K562 (cell line): ENCODE data around the gene ATAD5. TPM values are rescaled to one million over a fixed set of nuclear protein-coding genes. Genes with fewer than 3 reads are reported as not detected.

Experiments used
- FOSL1 ChIP-seq: fragments of 200-800 bp; sonication (Bioruptor generic); conservative IDR thresholded peaks from 2 replicates; pipeline ENCODE4 v1.6.1; 2016; ENCODE audit warnings: missing genetic modification characterization, missing compliant biosample characterization
- FOXP4 ChIP-seq: sonication (generic); formaldehyde crosslinking; IDR thresholded peaks from 2 replicates; pipeline ENCODE4 v1.8.0; 2022; ENCODE audit warnings: mild to moderate bottlenecking, missing genetic modification reagents, borderline replicate concordance
- GABPB1 ChIP-seq: sonication (generic); formaldehyde crosslinking; IDR thresholded peaks from 2 replicates; pipeline ENCODE4 v1.8.0; 2022; ENCODE audit warnings: mild to moderate bottlenecking, missing genetic modification reagents
- GTF2E2 ChIP-seq: fragments of 200-800 bp; sonication (Bioruptor generic); IDR thresholded peaks from 2 replicates; pipeline ENCODE4 v1.6.1; 2016; ENCODE audit warnings: missing genetic modification characterization, missing compliant biosample characterization
- KLF1 ChIP-seq: fragments of 450-650 bp; IDR thresholded peaks from 2 replicates; pipeline ENCODE4 v1.6.1; 2016; ENCODE audit warnings: missing genetic modification characterization, missing compliant biosample characterization
- MEF2D ChIP-seq: conservative IDR thresholded peaks from 2 replicates; pipeline ENCODE4 v1.6.1; 2016; ENCODE audit warnings: low read depth, missing genetic modification characterization, missing compliant biosample characterization
- MTA1 ChIP-seq: fragments of 450-650 bp; IDR thresholded peaks from 2 replicates; pipeline ENCODE4 v1.6.1; 2017; ENCODE audit warnings: borderline replicate concordance
- NCOA4 ChIP-seq: fragments of 450-650 bp; IDR thresholded peaks from 2 replicates; pipeline ENCODE4 v1.6.1; 2018; ENCODE audit warnings: mild to moderate bottlenecking; ENCODE audit not compliant: partially characterized antibody
- NKRF ChIP-seq: fragments of 450-650 bp; IDR thresholded peaks from 2 replicates; pipeline ENCODE4 v1.6.1; 2016; ENCODE audit warnings: borderline replicate concordance
- SIN3A ChIP-seq, 2 experiments: fragments of 150-350 bp in 1 of 2; IDR thresholded peaks; 2 replicates each; pipeline ENCODE4 v1.6.1; 2011 to 2016; ENCODE audit warnings: borderline replicate concordance in 2 of 2, low read depth in 2 of 2, low read length in 2 of 2, mild to moderate bottlenecking in 2 of 2, moderate library complexity in 2 of 2; ENCODE audit not compliant: control insufficient read depth in 1 of 2
- SMAD4 ChIP-seq: fragments of 250-450 bp; sonication (Bioruptor Pico); conservative IDR thresholded peaks from 2 replicates; pipeline ENCODE4 v1.8.0; 2021; ENCODE audit warnings: inconsistent platforms, mild to moderate bottlenecking, moderate library complexity
- SMARCA5 ChIP-seq: fragments of 450-650 bp; IDR thresholded peaks from 2 replicates; pipeline ENCODE4 v1.6.1; 2016
- SRSF3 ChIP-seq: fragments of 200-400 bp; formaldehyde crosslinking; IDR thresholded peaks from 2 replicates; pipeline ENCODE4 v1.6.1; 2016; ENCODE audit warnings: mild to moderate bottlenecking, low read length, moderate library complexity; ENCODE audit not compliant: insufficient read depth
- VEZF1 ChIP-seq: fragments of 200-800 bp; sonication (Bioruptor generic); IDR thresholded peaks from 2 replicates; pipeline ENCODE4 v1.6.1; 2017; ENCODE audit warnings: missing genetic modification characterization, missing compliant biosample characterization
- ZBED1 ChIP-seq: IDR thresholded peaks from 2 replicates; pipeline ENCODE4 v1.6.1; 2014
- polyA plus RNA-seq, 8 experiments: library from polyadenylated mRNA; depleted of rRNA in 4 of 8; stranded (reverse) in 5 of 8; unstranded in 3 of 8; fragments of >200 nt; fragmentation: Nextera tagmentation in 2 of 8; fragmentation: Illumina TruSeq in 1 of 8; extraction: Ambion mirVana in 2 of 8; extraction: Trizol in 1 of 8; gene quantifications; 2 replicates each; pipeline versions ENCODE4 v1.2.1 to v1.2.3, GENCODE V29; 2011 to 2014; ENCODE audit warnings: inconsistent platforms in 1 of 8, missing spikeins in 1 of 8
- total RNA-seq, 7 experiments: library from RNA; depleted of rRNA in 6 of 7; stranded (reverse); fragments of >200 nt in 6 of 7; fragmentation: Illumina TruSeq in 2 of 7; extraction: Trizol in 2 of 7; gene quantifications; 2 replicates each; pipeline versions ENCODE4 v1.2.1 to v1.2.3, GENCODE V29; 2011 to 2021; ENCODE audit warnings: low replicate concordance in 1 of 7

ATAD5 gene
- total and polyA plus RNA-seq, 9 of the 15 experiments (the other 6 are each of a cell fraction or from before 2014, with no cell fraction given) = 4.6 to 25.6 (median 19.5) TPM

GRCh38 chr17:30824356-30825145, 7.2 kb upstream of the ATAD5 start, which contains the start of gene CRLF3 (continued):
- TF ChIP-seq SMAD4 (CRISPR knock-in tag) (peak; percentile 88), NCOA4 (no peak), MTA1 (0 out of 2 replicates have a peak, but pooled peaks have one; percentile 18), SMARCA5 (peak; percentile 37; the same call in 1 of the 2 replicates), FOSL1 (tag) (0 out of 2 replicates have a peak, but pooled peaks have one; percentile 14), MEF2D (tag) (no peak), GTF2E2 (tag) (peak; percentile 83), SRSF3 (no peak), ZBED1 (no peak), VEZF1 (CRISPR knock-in tag) (peak; percentile 94), KLF1 (tag) (no peak), NKRF (no peak; the same call in 1 of the 2 replicates), FOXP4 (CRISPR knock-in tag) (no peak), SIN3A (IDR thresholded peaks at IDR 0.05; ENCODE audit: borderline replicate concordance in 2 of 2, control insufficient read depth in 1 of 2, low read depth in 2 of 2, low read length in 2 of 2) (peak in 1 of 2 experiments; percentile 52; a peak in 2 of 4 replicates), GABPB1 (CRISPR knock-in tag) (peak; percentile 82)
